Calu3 (cell line): ENCODE results near the gene RTKN. TPM values are rescaled to one million over a fixed set of nuclear protein-coding genes. Genes with fewer than 3 reads are reported as not detected.
"Not testable (repeated sequence)": the region's sequence is repeated elsewhere in the genome, so short reads cannot be mapped to it uniquely, and the experiment has no call there.

Source experiments
- Bru-seq: library from RNA; stranded (reverse); fragments of 400-500 nt; gene quantifications from one replicate; lab custom pipeline; 2021; lab: Mats Ljungman, UMichigan
- BruChase-seq, 2 experiments: library from RNA; stranded (reverse); fragments of 400-500 nt; gene quantifications; one replicate each; lab custom pipeline; 2021; lab: Mats Ljungman, UMichigan
- BruUV-seq: library from RNA; stranded (reverse); fragments of 400-500 nt; replicated peaks from 2 replicates; lab custom pipeline; 2021; lab: Mats Ljungman, UMichigan
- CTCF ChIA-PET: fragments of 300-600 bp; sonication (Branson Sonifier 250); formaldehyde crosslinking; loops from one replicate; lab custom pipeline; 2022; ENCODE audit warnings: antibody characterized with exemption; lab: Charles Lee
- DNase-seq: peaks from one replicate; pipeline ENCODE4 v3.0.0; 2022
- H3K27ac Mint-ChIP-seq: one replicate; pipeline ENCODE4 v1.8.0; 2022; ENCODE audit warnings: mixed read lengths; ENCODE audit not compliant: unreplicated experiment
- H3K27me3 Mint-ChIP-seq: one replicate; pipeline ENCODE4 v1.8.0; 2022; ENCODE audit warnings: mixed read lengths; ENCODE audit not compliant: unreplicated experiment
- H3K36me3 Mint-ChIP-seq: one replicate; pipeline ENCODE4 v1.8.0; 2022; ENCODE audit warnings: mild to moderate bottlenecking, moderate library complexity, mixed read lengths; ENCODE audit not compliant: insufficient read depth, unreplicated experiment
- H3K4me1 Mint-ChIP-seq: one replicate; pipeline ENCODE4 v1.8.0; 2022; ENCODE audit warnings: mild to moderate bottlenecking, low read depth, mixed read lengths; ENCODE audit not compliant: unreplicated experiment
- H3K4me3 Mint-ChIP-seq: one replicate; pipeline ENCODE4 v1.8.0; 2022; ENCODE audit warnings: mild to moderate bottlenecking, low read depth, moderate library complexity, mixed read lengths; ENCODE audit not compliant: unreplicated experiment
- H3K9me3 Mint-ChIP-seq: one replicate; pipeline ENCODE4 v1.8.0; 2022; ENCODE audit warnings: low read depth, mixed read lengths; ENCODE audit not compliant: unreplicated experiment
- CTCF ChIP-seq: fragments of 200-600 bp; IDR thresholded peaks from one replicate; pipeline ENCODE4 v1.8.0; 2022; ENCODE audit warnings: antibody characterized with exemption; ENCODE audit not compliant: unreplicated experiment
- intact Hi-C: fragments of 100-400 bp; cut with micrococcal nuclease; formaldehyde crosslinking; loops from one replicate; pipeline ENCODE4 v1.10.0; 2022; ENCODE audit not compliant: unreplicated experiment
- long read RNA-seq: library from polyadenylated mRNA; stranded (forward); transcript quantifications from one replicate; pipeline ENCODE4 v2.0.0, GENCODE V29; 2022
- total RNA-seq: library from RNA; stranded (reverse); gene quantifications from 2 replicates; pipeline ENCODE4 v1.2.3, GENCODE V29; 2022

Gene RTKN
- total RNA-seq (97.6 and 103 TPM in 2 replicates), Bru-seq, nascent RNA (percentile 80 among the genes with signal in this experiment), BruChase-seq, experiment 1, labeled RNA remaining after a 6-hour chase (percentile 75 among the genes with signal in this experiment), BruChase-seq, experiment 2, labeled RNA remaining after a 2-hour chase (percentile 86 among the genes with signal in this experiment)
- long read RNA-seq, transcript RTKN-202 (12 exons, 2,142 nt) = major isoform, 52 of 99 reads
- long read RNA-seq, partial matches to known transcripts = 15 of 99 reads
- long read RNA-seq, other reads (novel, unspliced or antisense) = 27 of 99 reads

GRCh38 chr2:74441690-74442482, at the start of gene RTKN:
TSS of gene RTKN (minus strand) at chr2:74441937. CDS start at chr2:74441816, 121 bp downstream.
- CTCF ChIA-PET = interaction anchor here (0.9 to 1.1 kb wide), 5 partner anchors 13 to 42 kb away, joined by 3 to 8 read pairs (median 5); partner anchors contain the start of genes C2orf81, INO80B, WBP1 and WDR54
- H3K9me3 Mint-ChIP-seq = no peaks in the 10 kb centered on the region
- H3K27me3 Mint-ChIP-seq = peaks cover 12% of the 10 kb centered on the region
- intact Hi-C loops = loop anchor here (1.0 to 2.0 kb wide), 2 partner anchors 13 to 41 kb away; partner anchors contain the start of genes INO80B and TTC31
- H3K4me1 Mint-ChIP-seq = peaks cover 47% of the 10 kb centered on the region
- BruUV-seq = TSS peak; percentile 65
- DNase-seq = peak; percentile 89
- peaks cover 38% of the 10 kb centered on the region for H3K36me3 Mint-ChIP-seq
- peak within 1 kb of the TSS; percentile 100 for H3K27ac Mint-ChIP-seq
- no peak for TF ChIP-seq CTCF
- peak within 1 kb of the TSS; percentile 97 for H3K4me3 Mint-ChIP-seq

- Mint-ChIP-seq H3K4me3 (no peak overlapping the region), H3K4me1 (peaks cover 26% of the 10 kb centered on the region), H3K27ac (no peak overlapping the region), H3K9me3 (no peaks in the 10 kb centered on the region), H3K27me3 (no peaks in the 10 kb centered on the region), H3K36me3 (peaks cover 27% of the 10 kb centered on the region)
- intact Hi-C loops = no loop called here
- CTCF ChIA-PET = no interaction called here
- no peak for DNase-seq
- no TSS peak for BruUV-seq
- no peak for TF ChIP-seq CTCF
Measured at GRCh38 chr2:74489906-74490305, 48.2 kb upstream of the RTKN start.

GRCh38 chr2:74488643-74489481, 47.1 kb upstream of the RTKN start:
- H3K4me1 Mint-ChIP-seq = peaks cover 29% of the 10 kb centered on the region
- H3K27ac Mint-ChIP-seq = peak overlapping the region; percentile 15
- no peak for DNase-seq
- no peaks in the 10 kb centered on the region for H3K27me3 Mint-ChIP-seq
- no peaks in the 10 kb centered on the region for H3K9me3 Mint-ChIP-seq
- intact Hi-C loops = no loop called here
- peaks cover 27% of the 10 kb centered on the region for H3K36me3 Mint-ChIP-seq
- H3K4me3 Mint-ChIP-seq = no peak overlapping the region
- CTCF ChIA-PET = interaction anchor here (0.8 kb wide), 1 partner anchor 18 kb away, joined by 3 read pairs; the partner anchor contains the start of gene PCGF1
- no peak for TF ChIP-seq CTCF
- BruUV-seq = no TSS peak

- H3K9me3 Mint-ChIP-seq = no peaks in the 10 kb centered on the region
- CTCF ChIA-PET = no interaction called here
- H3K4me3 Mint-ChIP-seq = no peak overlapping the region
- peaks cover 37% of the 10 kb centered on the region for H3K36me3 Mint-ChIP-seq
- intact Hi-C loops = no loop called here
- no peak for TF ChIP-seq CTCF
- BruUV-seq = no TSS peak
- DNase-seq = no peak
- no peaks in the 10 kb centered on the region for H3K27me3 Mint-ChIP-seq
- H3K4me1 Mint-ChIP-seq = peaks cover 37% of the 10 kb centered on the region
- no peak overlapping the region for H3K27ac Mint-ChIP-seq
Measured at GRCh38 chr2:74486141-74486540, 44.4 kb upstream of the RTKN start.

- H3K36me3 Mint-ChIP-seq = peaks cover 60% of the 10 kb centered on the region
- peaks cover 30% of the 10 kb centered on the region for H3K4me1 Mint-ChIP-seq
- peak overlapping the region; percentile 85 for H3K4me3 Mint-ChIP-seq
- not testable (repeated sequence) for H3K27me3 Mint-ChIP-seq, BruUV-seq, H3K9me3 Mint-ChIP-seq, DNase-seq
- intact Hi-C loops = loop anchor here (1.0 kb wide), 3 partner anchors 42 to 104 kb away; partner anchors contain the start of gene RTKN
- peak overlapping the region; percentile 68 for H3K27ac Mint-ChIP-seq
- CTCF ChIA-PET = interaction anchor here (0.7 to 1.9 kb wide), 7 partner anchors 23 to 106 kb away, joined by 3 to 11 read pairs (median 4); partner anchors contain the start of genes PCGF1 and WBP1
Measured at GRCh38 chr2:74483675-74484164, 42.0 kb upstream of the RTKN start.
